HFF-Myc (cell line): ENCODE results near the gene POLR1C.

ENCODE experiments used
- DNase-seq: peaks from one replicate; pipeline ENCODE4 v3.0.0-alpha.2; 2011; ENCODE audit warnings: low read depth; ENCODE audit errors: extremely low read depth
- H3K4me3 ChIP-seq: replicated peaks from 2 replicates; pipeline ENCODE4 v1.5.1; 2011; ENCODE audit warnings: low read depth, mild to moderate bottlenecking, control low read depth, low read length
- TF ChIP-seq, protein P1 (sequence below): IDR thresholded peaks from 2 replicates; pipeline ENCODE4 v1.5.1; 2012; ENCODE audit warnings: mild to moderate bottlenecking, low read depth, low read length, control low read depth; ENCODE audit errors: missing control alignments

POLR1C gene

DNA sequence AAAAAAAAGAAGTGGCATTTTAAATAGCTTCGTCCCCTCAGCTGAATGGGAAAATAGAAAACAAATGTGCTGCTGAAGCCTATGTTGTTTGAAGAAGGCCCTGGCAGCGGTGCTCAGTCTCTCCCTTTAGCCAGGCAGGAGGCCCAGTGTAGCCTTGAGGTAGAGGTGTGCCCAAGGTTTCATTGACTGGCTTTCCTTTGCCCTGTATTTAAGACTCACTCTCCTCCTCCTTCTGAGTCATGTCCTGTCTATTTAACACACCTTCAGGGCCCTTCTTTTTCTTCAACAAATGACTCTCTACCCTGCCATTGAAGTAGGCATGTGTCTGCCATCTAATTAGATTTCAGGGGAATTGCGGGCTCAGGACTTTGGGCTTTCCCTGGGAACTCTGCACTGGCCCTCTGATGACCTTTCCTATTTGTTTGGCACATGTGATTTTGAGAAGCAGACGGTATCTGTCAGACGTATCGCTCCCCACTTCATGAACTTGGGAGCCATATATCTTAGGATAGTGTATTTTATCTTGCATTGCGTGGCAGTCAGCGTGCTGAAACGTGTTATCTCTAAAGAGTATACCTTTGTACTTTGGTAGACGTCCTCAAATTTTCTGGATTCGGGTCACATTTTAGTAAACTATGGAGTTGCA is 35.2 kb upstream of the POLR1C start:
- TF ChIP-seq, protein P1, sequence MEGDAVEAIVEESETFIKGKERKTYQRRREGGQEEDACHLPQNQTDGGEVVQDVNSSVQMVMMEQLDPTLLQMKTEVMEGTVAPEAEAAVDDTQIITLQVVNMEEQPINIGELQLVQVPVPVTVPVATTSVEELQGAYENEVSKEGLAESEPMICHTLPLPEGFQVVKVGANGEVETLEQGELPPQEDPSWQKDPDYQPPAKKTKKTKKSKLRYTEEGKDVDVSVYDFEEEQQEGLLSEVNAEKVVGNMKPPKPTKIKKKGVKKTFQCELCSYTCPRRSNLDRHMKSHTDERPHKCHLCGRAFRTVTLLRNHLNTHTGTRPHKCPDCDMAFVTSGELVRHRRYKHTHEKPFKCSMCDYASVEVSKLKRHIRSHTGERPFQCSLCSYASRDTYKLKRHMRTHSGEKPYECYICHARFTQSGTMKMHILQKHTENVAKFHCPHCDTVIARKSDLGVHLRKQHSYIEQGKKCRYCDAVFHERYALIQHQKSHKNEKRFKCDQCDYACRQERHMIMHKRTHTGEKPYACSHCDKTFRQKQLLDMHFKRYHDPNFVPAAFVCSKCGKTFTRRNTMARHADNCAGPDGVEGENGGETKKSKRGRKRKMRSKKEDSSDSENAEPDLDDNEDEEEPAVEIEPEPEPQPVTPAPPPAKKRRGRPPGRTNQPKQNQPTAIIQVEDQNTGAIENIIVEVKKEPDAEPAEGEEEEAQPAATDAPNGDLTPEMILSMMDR = no peak
- no peak overlapping the region for H3K4me3 ChIP-seq
- no peak for DNase-seq

DNA sequence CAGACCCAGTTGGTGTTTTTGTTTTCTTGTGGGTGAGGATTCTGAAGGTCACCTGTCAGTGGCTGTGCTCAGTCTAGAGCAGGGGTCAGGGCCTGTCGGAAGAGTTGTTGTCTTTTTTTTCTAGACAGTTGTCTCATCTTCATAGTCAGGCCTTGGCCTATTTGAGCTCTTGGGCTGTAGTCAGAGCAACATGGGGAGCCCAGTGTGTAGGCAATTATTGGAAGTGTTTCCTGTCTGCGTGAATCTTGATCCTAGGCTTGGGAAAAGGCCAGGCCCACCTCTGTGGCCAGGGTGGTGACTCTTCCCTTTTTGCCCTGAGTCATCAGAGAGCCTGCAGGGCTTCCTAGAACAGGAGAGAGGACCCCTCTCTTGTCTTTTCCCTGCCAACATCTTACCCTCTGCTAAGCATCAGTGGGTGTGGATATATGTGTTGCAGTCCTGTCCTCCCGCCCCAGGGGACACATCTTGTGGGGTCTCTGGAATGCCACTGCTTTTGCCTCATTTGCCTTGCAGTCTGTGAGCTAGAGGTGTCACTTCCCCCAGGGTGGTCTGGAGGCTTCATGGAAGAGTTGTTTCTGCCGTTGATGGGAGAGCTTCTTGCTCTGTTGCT is 28.1 kb upstream of the POLR1C start:
- TF ChIP-seq, protein P1 = no peak
- DNase-seq = no peak
- H3K4me3 ChIP-seq = no peak overlapping the region

DNA sequence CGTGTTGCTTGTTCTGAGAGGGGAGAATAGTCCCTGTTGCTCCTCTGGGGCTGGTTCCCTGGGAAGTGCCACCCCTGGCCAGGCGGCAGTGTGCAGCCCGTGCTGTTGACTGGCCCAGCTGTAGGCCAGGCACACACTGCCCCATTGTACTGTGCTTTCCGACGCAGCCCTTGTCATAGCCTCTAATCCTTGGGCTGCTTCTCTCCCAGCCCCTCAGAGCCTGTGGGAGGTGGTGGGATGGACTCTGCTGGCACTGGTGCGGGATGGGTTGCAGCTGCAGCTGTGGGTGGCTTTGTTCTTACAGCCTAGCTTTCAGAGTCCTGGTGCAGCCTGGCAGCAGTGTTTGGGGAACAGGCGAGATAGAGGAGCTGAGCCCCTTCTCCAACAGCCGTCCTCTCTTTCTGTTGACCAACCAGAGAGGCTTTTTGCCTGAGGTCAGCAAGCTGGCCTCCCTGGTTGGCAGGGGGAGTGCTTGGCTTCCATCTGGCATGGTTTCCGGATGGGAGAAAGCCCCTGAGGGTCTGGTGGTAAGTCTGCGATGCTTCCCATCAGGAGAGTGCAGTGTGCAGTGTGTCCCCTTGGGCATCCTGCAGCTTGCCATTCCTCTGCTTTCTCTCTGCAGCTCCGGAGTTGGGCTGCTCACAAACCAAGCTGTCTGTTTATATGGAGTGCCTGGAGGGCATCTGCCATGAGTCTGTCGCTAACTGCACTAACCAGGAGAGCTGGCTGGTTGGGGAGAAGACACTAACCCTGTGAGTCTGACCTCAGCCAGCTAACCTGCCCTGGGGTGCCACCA is 27.4 kb upstream of the POLR1C start:
- H3K4me3 ChIP-seq = no peak overlapping the region
- DNase-seq = no peak
- TF ChIP-seq, protein P1 = no peak

DNA sequence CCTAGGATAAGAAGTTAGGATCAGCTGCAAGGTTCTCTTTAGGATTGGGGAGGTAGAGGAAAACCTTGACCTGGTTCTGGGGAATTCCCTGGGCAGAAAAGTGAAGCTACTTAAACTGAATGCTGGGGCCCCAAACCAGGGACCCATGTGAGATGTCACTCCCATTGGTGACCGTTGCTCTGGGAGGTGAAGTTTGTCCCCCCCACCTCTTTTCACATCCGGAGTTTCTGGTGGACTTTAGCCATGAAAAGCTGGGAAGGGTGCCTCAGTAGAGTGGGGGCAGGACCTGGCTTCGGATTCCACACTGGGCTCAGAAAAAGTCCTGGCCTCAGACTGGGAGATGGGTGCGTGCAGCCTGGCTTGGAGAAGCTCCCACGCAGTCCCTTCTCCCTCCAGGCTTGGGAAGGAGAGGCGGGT is 26.4 kb upstream of the POLR1C start:
- TF ChIP-seq, protein P1 = no peak
- DNase-seq = no peak
- H3K4me3 ChIP-seq = no peak overlapping the region

DNA sequence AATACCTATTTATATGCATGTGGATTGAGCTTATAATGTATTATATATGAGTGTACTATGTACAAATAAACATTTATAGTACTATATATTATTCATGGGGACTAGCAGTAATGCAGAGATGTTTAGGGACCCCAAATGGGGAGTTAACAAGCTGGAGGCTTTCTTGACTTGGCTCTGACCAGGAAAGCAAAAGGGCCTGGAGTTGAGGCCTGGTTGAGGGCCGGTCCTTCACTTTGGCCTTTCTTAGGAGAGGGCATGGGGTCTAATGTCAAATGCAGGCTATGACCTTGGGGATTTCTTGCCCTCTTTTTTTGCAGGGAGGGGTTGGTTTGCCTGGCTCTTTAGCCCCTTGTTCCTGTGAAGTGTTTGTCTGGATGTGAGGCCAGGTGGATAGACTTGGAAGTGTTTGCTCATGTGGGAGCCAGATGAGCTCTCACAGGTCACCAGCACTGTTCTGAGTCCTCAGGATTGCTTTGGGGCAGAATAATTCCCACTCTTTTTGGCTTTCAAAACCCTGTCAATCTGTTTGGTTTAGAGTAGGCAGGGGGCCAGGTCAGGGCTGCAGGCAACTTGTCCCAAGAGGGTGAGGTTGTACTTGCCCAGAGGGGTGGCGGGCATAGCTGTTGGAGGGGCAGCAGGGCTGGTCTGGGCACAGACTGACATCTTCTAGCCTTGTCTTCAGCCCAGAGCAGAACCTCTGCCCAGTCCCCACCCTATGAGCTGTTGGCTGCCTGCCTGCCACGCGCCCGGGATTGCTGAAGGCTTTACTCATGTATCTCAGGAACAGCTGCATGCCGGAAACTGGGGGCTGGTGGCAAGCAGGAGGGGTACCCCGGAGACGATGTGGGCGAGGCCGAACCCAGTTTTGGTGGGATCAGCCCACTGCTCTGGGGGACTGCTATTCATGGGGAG is 24.9 kb upstream of the POLR1C start:
- DNase-seq = no peak
- no peak overlapping the region for H3K4me3 ChIP-seq
- TF ChIP-seq, protein P1 = no peak

DNA sequence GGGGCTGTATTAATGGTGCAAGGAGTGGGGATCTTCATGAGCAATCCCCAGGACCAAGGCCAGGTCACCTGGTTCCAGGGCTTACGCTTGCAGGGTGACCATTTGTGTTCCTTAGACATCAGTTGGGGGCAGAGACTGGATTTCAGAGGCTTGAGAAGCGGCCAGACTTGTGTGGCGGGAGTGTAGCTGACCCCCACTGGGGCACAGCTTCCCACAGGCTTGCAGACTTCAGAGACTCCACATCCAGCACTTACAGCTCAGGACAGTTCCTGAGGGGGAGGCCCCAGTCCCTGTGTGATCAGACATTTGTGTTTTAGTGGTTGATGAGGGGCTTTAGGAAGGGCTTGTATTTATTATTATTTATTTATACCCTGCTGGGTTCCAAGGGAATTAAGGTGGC is 24.2 kb upstream of the POLR1C start:
- H3K4me3 ChIP-seq = no peak overlapping the region
- no peak for DNase-seq
- TF ChIP-seq, protein P1 = no peak
